GM12892 (cell line): ENCODE measurements around the gene PRM1.

Source experiments
- POLR2A ChIP-seq: IDR thresholded peaks from 2 replicates; pipeline ENCODE4 v1.6.1; 2011; ENCODE audit warnings: low read depth, low read length, control low read depth
- POLR2AphosphoS5 ChIP-seq: IDR thresholded peaks from 2 replicates; pipeline ENCODE4 v1.6.1; 2011; ENCODE audit warnings: low read depth, low read length, control low read depth
- TAF1 ChIP-seq: IDR thresholded peaks from 2 replicates; pipeline ENCODE4 v1.6.1; 2011; ENCODE audit warnings: low read depth, mild to moderate bottlenecking, control low read depth, low read length, borderline replicate concordance

GRCh38 chr16:11291091-11291703 lies 10.1 kb upstream of the PRM1 start:
- TF ChIP-seq POLR2A (no peak), POLR2AphosphoS5 (no peak), TAF1 (no peak)
